Measurements from ENCODE around the gene IRF1. TPM values are rescaled to one million over a fixed set of nuclear protein-coding genes. Genes with fewer than 3 reads are reported as not detected.

The IRF1 gene
- total RNA-seq, 1 experiment from 2014 or later, result 30.1 TPM

DNA sequence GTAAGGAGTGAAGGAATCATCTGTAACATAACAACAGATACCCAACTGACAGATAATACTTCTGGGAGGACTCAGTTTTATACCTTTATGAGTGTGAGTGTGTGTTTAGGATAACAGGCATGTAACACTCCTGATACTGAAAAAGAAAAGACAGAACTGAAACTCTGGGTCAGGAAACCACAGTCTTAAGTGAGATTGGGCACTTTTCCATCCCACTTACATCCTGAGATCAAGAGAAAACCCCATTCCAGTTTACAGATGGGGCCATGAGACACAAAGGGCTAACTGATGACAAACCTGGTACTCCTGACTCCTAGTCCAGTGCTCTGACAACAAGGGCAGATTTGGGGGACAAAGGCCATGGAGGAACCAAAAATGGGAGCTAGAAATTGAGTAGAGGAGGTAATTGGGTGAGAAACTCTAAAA is 34.7 kb upstream of the IRF1 start:
- Histone ChIP-seq H2AFZ (ENCODE audit: low read depth, low read length, poor library complexity, severe bottlenecking) (no peak overlapping the region), H3K4me1 (ENCODE audit: control insufficient read depth in 1 of 2, insufficient read depth in 2 of 2, low read length in 2 of 2) (peaks cover 0 to 9% of the 10 kb centered on the region in 2 experiments; a peak in 1 of 4 replicates), H4K20me1 (ENCODE audit: insufficient read depth) (no peaks in the 10 kb centered on the region), H3K27ac (ENCODE audit: low read depth, low read length) (no peak overlapping the region), H3K9me3 (ENCODE audit: control insufficient read depth in 1 of 2, insufficient read depth in 1 of 2, low read depth in 1 of 2, low read length in 2 of 2) (peaks cover 0 to 9% of the 10 kb centered on the region in 2 experiments; a peak in 1 of 4 replicates), H3K27me3 (ENCODE audit: insufficient read depth, low read length) (no peaks in the 10 kb centered on the region), H3K4me2 (ENCODE audit: low read length) (no peak overlapping the region), H3K9me2 (ENCODE audit: insufficient read depth) (no peaks in the 10 kb centered on the region), H3K4me3 (replicated peaks in 1 of 2; ENCODE audit: low read depth in 1 of 2, low read length in 2 of 2) (no peak overlapping the region), H3K36me3 (ENCODE audit: control insufficient read depth in 1 of 2, insufficient read depth in 2 of 2, low read length in 2 of 2) (no peaks in the 10 kb centered on the region), H3K79me2 (ENCODE audit: insufficient read depth, low read length) (no peaks in the 10 kb centered on the region), H3K9ac (ENCODE audit: low read length) (no peak overlapping the region)
- DNase-seq (ENCODE audit: low read depth, low spot score) (no peak), ATAC-seq (no peak)
- RAD21 ChIA-PET (ENCODE audit: low non-redundant PET in 1 of 2, low total read pairs in 2 of 2, uncharacterized antibody in 2 of 2, unreplicated experiment in 2 of 2), result no interaction called here
- POLR2A ChIA-PET, result no interaction called here
- no TSS peak for BruUV-seq (replicated peaks)
- TF ChIP-seq, protein P1, sequence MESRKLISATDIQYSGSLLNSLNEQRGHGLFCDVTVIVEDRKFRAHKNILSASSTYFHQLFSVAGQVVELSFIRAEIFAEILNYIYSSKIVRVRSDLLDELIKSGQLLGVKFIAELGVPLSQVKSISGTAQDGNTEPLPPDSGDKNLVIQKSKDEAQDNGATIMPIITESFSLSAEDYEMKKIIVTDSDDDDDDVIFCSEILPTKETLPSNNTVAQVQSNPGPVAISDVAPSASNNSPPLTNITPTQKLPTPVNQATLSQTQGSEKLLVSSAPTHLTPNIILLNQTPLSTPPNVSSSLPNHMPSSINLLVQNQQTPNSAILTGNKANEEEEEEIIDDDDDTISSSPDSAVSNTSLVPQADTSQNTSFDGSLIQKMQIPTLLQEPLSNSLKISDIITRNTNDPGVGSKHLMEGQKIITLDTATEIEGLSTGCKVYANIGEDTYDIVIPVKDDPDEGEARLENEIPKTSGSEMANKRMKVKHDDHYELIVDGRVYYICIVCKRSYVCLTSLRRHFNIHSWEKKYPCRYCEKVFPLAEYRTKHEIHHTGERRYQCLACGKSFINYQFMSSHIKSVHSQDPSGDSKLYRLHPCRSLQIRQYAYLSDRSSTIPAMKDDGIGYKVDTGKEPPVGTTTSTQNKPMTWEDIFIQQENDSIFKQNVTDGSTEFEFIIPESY (IDR thresholded peaks at IDR 0.05; ENCODE audit: extremely low read depth, insufficient replicate concordance, low read length), result no peak
- TF ChIP-seq, protein P2, sequence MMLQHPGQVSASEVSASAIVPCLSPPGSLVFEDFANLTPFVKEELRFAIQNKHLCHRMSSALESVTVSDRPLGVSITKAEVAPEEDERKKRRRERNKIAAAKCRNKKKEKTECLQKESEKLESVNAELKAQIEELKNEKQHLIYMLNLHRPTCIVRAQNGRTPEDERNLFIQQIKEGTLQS (IDR thresholded peaks at IDR 0.05), result no peak
- TF ChIP-seq, protein P3, sequence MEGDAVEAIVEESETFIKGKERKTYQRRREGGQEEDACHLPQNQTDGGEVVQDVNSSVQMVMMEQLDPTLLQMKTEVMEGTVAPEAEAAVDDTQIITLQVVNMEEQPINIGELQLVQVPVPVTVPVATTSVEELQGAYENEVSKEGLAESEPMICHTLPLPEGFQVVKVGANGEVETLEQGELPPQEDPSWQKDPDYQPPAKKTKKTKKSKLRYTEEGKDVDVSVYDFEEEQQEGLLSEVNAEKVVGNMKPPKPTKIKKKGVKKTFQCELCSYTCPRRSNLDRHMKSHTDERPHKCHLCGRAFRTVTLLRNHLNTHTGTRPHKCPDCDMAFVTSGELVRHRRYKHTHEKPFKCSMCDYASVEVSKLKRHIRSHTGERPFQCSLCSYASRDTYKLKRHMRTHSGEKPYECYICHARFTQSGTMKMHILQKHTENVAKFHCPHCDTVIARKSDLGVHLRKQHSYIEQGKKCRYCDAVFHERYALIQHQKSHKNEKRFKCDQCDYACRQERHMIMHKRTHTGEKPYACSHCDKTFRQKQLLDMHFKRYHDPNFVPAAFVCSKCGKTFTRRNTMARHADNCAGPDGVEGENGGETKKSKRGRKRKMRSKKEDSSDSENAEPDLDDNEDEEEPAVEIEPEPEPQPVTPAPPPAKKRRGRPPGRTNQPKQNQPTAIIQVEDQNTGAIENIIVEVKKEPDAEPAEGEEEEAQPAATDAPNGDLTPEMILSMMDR (IDR thresholded peaks at IDR 0.05 in 2 of 3, conservative IDR thresholded peaks at IDR 0.05 in 1 of 3; ENCODE audit: borderline replicate concordance in 1 of 3, insufficient read depth in 1 of 3, low read depth in 2 of 3, low read length in 2 of 3), result no peak
- TF ChIP-seq, protein P4, sequence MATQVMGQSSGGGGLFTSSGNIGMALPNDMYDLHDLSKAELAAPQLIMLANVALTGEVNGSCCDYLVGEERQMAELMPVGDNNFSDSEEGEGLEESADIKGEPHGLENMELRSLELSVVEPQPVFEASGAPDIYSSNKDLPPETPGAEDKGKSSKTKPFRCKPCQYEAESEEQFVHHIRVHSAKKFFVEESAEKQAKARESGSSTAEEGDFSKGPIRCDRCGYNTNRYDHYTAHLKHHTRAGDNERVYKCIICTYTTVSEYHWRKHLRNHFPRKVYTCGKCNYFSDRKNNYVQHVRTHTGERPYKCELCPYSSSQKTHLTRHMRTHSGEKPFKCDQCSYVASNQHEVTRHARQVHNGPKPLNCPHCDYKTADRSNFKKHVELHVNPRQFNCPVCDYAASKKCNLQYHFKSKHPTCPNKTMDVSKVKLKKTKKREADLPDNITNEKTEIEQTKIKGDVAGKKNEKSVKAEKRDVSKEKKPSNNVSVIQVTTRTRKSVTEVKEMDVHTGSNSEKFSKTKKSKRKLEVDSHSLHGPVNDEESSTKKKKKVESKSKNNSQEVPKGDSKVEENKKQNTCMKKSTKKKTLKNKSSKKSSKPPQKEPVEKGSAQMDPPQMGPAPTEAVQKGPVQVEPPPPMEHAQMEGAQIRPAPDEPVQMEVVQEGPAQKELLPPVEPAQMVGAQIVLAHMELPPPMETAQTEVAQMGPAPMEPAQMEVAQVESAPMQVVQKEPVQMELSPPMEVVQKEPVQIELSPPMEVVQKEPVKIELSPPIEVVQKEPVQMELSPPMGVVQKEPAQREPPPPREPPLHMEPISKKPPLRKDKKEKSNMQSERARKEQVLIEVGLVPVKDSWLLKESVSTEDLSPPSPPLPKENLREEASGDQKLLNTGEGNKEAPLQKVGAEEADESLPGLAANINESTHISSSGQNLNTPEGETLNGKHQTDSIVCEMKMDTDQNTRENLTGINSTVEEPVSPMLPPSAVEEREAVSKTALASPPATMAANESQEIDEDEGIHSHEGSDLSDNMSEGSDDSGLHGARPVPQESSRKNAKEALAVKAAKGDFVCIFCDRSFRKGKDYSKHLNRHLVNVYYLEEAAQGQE (IDR thresholded peaks at IDR 0.05; ENCODE audit: low read depth), result no peak
- TF ChIP-seq FOSL1 (IDR thresholded peaks at IDR 0.05; ENCODE audit: low read depth), result no peak
- no peak for TF ChIP-seq EZH2phosphoT487 (IDR thresholded peaks at IDR 0.05; ENCODE audit: borderline replicate concordance)
- TF ChIP-seq POLR2A (IDR thresholded peaks at IDR 0.05; ENCODE audit: borderline replicate concordance, extremely low read depth, insufficient read depth, insufficient read length), result no peak
- no peak for TF ChIP-seq CEBPB (IDR thresholded peaks at IDR 0.05; ENCODE audit: low read depth)
- TF ChIP-seq CBX3 (IDR thresholded peaks at IDR 0.05; ENCODE audit: low read depth), result no peak
- no peak for TF ChIP-seq SRF (IDR thresholded peaks at IDR 0.05; ENCODE audit: low read depth)
- TF ChIP-seq RAD21 (IDR thresholded peaks at IDR 0.05; ENCODE audit: low read depth), result no peak
- no peak for TF ChIP-seq ZNF274 (IDR thresholded peaks at IDR 0.05; ENCODE audit: low read depth, low read length)
- TF ChIP-seq EGR1 (IDR thresholded peaks at IDR 0.05; ENCODE audit: low read depth), result no peak
- TF ChIP-seq YY1 (IDR thresholded peaks at IDR 0.05; ENCODE audit: extremely low read depth, insufficient replicate concordance, low read depth, low read length), result no peak
- no peak for TF ChIP-seq ZFX (IDR thresholded peaks at IDR 0.05)
- intact Hi-C loops (cut with micrococcal nuclease), result loop anchor here (10.0 kb wide), 2 partner anchors 149 to 189 kb away; partner anchors contain the start of gene IL4
- CTCF ChIA-PET, result interaction anchor here (0.8 kb wide), 1 partner anchor 288 kb away, joined by 3 read pairs; the partner anchor contains the start of gene SOWAHA

Measured in HCT116 (cell line).